HepG2 (cell line): ENCODE results near the gene PNN. TPM values are rescaled to one million over a fixed set of nuclear protein-coding genes. Genes with fewer than 3 reads are reported as not detected.
A peak's percentile ranks its signal among the peaks of the same experiment; 100 is the strongest.

ENCODE experiments used
- HDAC1 ChIP-seq: sonication (generic); formaldehyde crosslinking; IDR thresholded peaks from 2 replicates; pipeline ENCODE4 v1.5.1; 2020; ENCODE audit warnings: mild to moderate bottlenecking, missing genetic modification reagents
- MED13 ChIP-seq: sonication (generic); formaldehyde crosslinking; IDR thresholded peaks from 2 replicates; pipeline ENCODE4 v1.5.0; 2020; ENCODE audit warnings: missing genetic modification reagents
- REPIN1 ChIP-seq: sonication (generic); formaldehyde crosslinking; IDR thresholded peaks from 2 replicates; pipeline ENCODE4 v1.8.0; 2022; ENCODE audit warnings: missing genetic modification reagents, low read depth, mild to moderate bottlenecking, borderline replicate concordance
- ZNF101 ChIP-seq: sonication (generic); formaldehyde crosslinking; IDR thresholded peaks from 2 replicates; pipeline ENCODE4 v1.4.0; 2020; ENCODE audit warnings: mild to moderate bottlenecking, low read depth, missing genetic modification reagents, borderline replicate concordance
- ZNF652 ChIP-seq: IDR thresholded peaks from 2 replicates; pipeline ENCODE4 v1.6.1; 2016; ENCODE audit warnings: low read depth, borderline replicate concordance
- polyA plus RNA-seq, 8 experiments: library from polyadenylated mRNA; depleted of rRNA in 3 of 8; stranded (reverse) in 7 of 8; unstranded in 1 of 8; fragments of >200 nt; fragmentation: Illumina TruSeq in 4 of 8; extraction: Trizol in 4 of 8; gene quantifications; 2 replicates each; pipeline versions ENCODE4 v1.2.1 to v1.2.3, GENCODE V29; 2011 to 2016; ENCODE audit warnings: low read depth in 4 of 8, missing spikeins in 1 of 8, mixed read lengths in 1 of 8; ENCODE audit not compliant: insufficient read depth in 1 of 8
- total RNA-seq, 5 experiments: library from RNA; depleted of rRNA; stranded (reverse); fragments of >200 nt; fragmentation: Illumina TruSeq; extraction: Trizol; gene quantifications; 2 replicates each; pipeline ENCODE4 v1.2.3, GENCODE V29; 2016; ENCODE audit warnings: low read depth in 1 of 5
- TF ChIP-seq, protein P1 (sequence below): sonication (generic); formaldehyde crosslinking; IDR thresholded peaks from 2 replicates; pipeline ENCODE4 v1.4.0; 2020; ENCODE audit warnings: missing genetic modification reagents
- TF ChIP-seq, protein P2 (sequence below): sonication (generic); formaldehyde crosslinking; IDR thresholded peaks from 2 replicates; pipeline ENCODE4 v1.4.0; 2020; ENCODE audit warnings: missing genetic modification reagents
- TF ChIP-seq, protein P3 (sequence below): sonication (generic); formaldehyde crosslinking; IDR thresholded peaks from 2 replicates; pipeline ENCODE4 v1.8.0; 2022; ENCODE audit warnings: mild to moderate bottlenecking, missing genetic modification reagents, borderline replicate concordance
- TF ChIP-seq, protein P4 (sequence below): IDR thresholded peaks from 2 replicates; pipeline ENCODE4 v1.6.1; 2016; ENCODE audit warnings: missing compliant biosample characterization, missing genetic modification reagents, borderline replicate concordance

The PNN gene
- total and polyA plus RNA-seq, 2 of the 13 experiments (the other 11 are each of a cell fraction or from before 2014, with no cell fraction given), result 58.0 to 214 TPM

DNA sequence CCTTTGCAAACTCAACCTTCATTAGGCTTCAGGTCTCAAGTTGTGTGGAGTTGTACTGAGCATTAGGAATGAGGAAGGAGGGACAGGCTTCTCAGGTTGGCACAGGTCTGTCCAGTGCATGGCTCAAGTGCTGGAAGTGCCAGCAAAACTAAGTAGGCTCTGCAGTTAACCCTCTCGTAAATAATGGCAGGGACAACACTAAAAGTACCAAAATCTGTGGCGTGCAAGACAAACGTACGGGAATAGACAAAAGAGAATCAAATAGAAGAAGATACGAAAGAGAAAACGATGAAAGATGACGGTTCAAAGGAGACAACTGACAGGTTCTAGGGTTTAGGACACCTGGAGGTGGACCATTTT lies 5.5 kb upstream of the PNN start (continued):
- TF ChIP-seq, protein P1, sequence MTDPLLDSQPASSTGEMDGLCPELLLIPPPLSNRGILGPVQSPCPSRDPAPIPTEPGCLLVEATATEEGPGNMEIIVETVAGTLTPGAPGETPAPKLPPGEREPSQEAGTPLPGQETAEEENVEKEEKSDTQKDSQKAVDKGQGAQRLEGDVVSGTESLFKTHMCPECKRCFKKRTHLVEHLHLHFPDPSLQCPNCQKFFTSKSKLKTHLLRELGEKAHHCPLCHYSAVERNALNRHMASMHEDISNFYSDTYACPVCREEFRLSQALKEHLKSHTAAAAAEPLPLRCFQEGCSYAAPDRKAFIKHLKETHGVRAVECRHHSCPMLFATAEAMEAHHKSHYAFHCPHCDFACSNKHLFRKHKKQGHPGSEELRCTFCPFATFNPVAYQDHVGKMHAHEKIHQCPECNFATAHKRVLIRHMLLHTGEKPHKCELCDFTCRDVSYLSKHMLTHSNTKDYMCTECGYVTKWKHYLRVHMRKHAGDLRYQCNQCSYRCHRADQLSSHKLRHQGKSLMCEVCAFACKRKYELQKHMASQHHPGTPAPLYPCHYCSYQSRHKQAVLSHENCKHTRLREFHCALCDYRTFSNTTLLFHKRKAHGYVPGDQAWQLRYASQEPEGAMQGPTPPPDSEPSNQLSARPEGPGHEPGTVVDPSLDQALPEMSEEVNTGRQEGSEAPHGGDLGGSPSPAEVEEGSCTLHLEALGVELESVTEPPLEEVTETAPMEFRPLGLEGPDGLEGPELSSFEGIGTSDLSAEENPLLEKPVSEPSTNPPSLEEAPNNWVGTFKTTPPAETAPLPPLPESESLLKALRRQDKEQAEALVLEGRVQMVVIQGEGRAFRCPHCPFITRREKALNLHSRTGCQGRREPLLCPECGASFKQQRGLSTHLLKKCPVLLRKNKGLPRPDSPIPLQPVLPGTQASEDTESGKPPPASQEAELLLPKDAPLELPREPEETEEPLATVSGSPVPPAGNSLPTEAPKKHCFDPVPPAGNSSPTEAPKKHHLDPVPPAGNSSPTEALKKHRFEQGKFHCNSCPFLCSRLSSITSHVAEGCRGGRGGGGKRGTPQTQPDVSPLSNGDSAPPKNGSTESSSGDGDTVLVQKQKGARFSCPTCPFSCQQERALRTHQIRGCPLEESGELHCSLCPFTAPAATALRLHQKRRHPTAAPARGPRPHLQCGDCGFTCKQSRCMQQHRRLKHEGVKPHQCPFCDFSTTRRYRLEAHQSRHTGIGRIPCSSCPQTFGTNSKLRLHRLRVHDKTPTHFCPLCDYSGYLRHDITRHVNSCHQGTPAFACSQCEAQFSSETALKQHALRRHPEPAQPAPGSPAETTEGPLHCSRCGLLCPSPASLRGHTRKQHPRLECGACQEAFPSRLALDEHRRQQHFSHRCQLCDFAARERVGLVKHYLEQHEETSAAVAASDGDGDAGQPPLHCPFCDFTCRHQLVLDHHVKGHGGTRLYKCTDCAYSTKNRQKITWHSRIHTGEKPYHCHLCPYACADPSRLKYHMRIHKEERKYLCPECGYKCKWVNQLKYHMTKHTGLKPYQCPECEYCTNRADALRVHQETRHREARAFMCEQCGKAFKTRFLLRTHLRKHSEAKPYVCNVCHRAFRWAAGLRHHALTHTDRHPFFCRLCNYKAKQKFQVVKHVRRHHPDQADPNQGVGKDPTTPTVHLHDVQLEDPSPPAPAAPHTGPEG, result no peak
- TF ChIP-seq, protein P2, sequence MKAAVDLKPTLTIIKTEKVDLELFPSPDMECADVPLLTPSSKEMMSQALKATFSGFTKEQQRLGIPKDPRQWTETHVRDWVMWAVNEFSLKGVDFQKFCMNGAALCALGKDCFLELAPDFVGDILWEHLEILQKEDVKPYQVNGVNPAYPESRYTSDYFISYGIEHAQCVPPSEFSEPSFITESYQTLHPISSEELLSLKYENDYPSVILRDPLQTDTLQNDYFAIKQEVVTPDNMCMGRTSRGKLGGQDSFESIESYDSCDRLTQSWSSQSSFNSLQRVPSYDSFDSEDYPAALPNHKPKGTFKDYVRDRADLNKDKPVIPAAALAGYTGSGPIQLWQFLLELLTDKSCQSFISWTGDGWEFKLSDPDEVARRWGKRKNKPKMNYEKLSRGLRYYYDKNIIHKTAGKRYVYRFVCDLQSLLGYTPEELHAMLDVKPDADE (CRISPR knock-in tag), result no peak
- TF ChIP-seq, protein P3, sequence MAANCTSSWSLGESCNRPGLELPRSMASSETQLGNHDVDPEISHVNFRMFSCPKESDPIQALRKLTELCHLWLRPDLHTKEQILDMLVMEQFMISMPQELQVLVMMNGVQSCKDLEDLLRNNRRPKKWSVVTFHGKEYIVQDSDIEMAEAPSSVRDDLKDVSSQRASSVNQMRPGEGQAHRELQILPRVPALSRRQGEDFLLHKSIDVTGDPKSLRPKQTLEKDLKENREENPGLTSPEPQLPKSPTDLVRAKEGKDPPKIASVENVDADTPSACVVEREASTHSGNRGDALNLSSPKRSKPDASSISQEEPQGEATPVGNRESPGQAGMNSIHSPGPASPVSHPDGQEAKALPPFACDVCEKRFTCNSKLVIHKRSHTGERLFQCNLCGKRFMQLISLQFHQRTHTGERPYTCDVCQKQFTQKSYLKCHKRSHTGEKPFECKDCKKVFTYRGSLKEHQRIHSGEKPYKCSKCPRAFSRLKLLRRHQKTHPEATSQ (CRISPR knock-in tag), result 0 out of 2 replicates have a peak, but pooled peaks have one; percentile 11
- TF ChIP-seq, protein P4, sequence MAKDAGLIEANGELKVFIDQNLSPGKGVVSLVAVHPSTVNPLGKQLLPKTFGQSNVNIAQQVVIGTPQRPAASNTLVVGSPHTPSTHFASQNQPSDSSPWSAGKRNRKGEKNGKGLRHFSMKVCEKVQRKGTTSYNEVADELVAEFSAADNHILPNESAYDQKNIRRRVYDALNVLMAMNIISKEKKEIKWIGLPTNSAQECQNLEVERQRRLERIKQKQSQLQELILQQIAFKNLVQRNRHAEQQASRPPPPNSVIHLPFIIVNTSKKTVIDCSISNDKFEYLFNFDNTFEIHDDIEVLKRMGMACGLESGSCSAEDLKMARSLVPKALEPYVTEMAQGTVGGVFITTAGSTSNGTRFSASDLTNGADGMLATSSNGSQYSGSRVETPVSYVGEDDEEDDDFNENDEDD (CRISPR knock-in tag), result no peak
- no peak for TF ChIP-seq HDAC1 (CRISPR knock-in tag)
- peak; percentile 35; the same call in 1 of the 2 replicates for TF ChIP-seq ZNF101 (CRISPR knock-in tag)
- peak; percentile 66; the same call in 1 of the 2 replicates for TF ChIP-seq ZNF652
- TF ChIP-seq REPIN1 (CRISPR knock-in tag), result no peak
- TF ChIP-seq MED13 (CRISPR knock-in tag), result no peak
